ENCODE results near the gene ABHD16B.

Gene ABHD16B

GRCh38 chr20:63822276-63822696 is 39.0 kb upstream of the ABHD16B start:
- Histone ChIP-seq H3K27me3 (replicated peaks) (no peaks in the 10 kb centered on the region), H3K27ac (no peak overlapping the region), H3K4me3 (ENCODE audit: low read depth, low read length) (no peak overlapping the region), H3K36me3 (replicated peaks) (no peaks in the 10 kb centered on the region)
- in situ Hi-C loops (cut with HindIII; ENCODE audit: low pct_ligation_motif_present, low sequenced_read_pairs), result no loop called here
- no peak for DNase-seq
- TF ChIP-seq CTCF (IDR thresholded peaks at IDR 0.05; ENCODE audit: low read depth, low read length, missing control alignments), result no peak

- no peak for TF ChIP-seq CTCF (IDR thresholded peaks at IDR 0.05; ENCODE audit: low read depth, low read length, missing control alignments)
- Histone ChIP-seq H3K36me3 (replicated peaks) (no peaks in the 10 kb centered on the region), H3K27me3 (replicated peaks) (peaks cover 1% of the 10 kb centered on the region), H3K27ac (no peak overlapping the region), H3K4me3 (ENCODE audit: low read depth, low read length) (no peak overlapping the region)
- in situ Hi-C loops (cut with HindIII; ENCODE audit: low pct_ligation_motif_present, low sequenced_read_pairs), result no loop called here
- DNase-seq, result no peak
Observed at GRCh38 chr20:63823691-63824311, 37.5 kb upstream of the ABHD16B start.

- Histone ChIP-seq H3K27me3 (replicated peaks) (peaks cover 4% of the 10 kb centered on the region), H3K27ac (no peak overlapping the region), H3K36me3 (replicated peaks) (no peaks in the 10 kb centered on the region), H3K4me3 (ENCODE audit: low read depth, low read length) (no peak overlapping the region)
- TF ChIP-seq CTCF (IDR thresholded peaks at IDR 0.05; ENCODE audit: low read depth, low read length, missing control alignments), result no peak
- in situ Hi-C loops (cut with HindIII; ENCODE audit: low pct_ligation_motif_present, low sequenced_read_pairs), result no loop called here
- no peak for DNase-seq
Observed at GRCh38 chr20:63825331-63826118, 35.8 kb upstream of the ABHD16B start.

- TF ChIP-seq CTCF (IDR thresholded peaks at IDR 0.05; ENCODE audit: low read depth, low read length, missing control alignments), result no peak
- Histone ChIP-seq H3K27me3 (replicated peaks) (peaks cover 4% of the 10 kb centered on the region), H3K27ac (no peak overlapping the region), H3K4me3 (ENCODE audit: low read depth, low read length) (no peak overlapping the region), H3K36me3 (replicated peaks) (no peaks in the 10 kb centered on the region)
- no peak for DNase-seq
- in situ Hi-C loops (cut with HindIII; ENCODE audit: low pct_ligation_motif_present, low sequenced_read_pairs), result no loop called here
Observed at GRCh38 chr20:63826753-63827152, 34.5 kb upstream of the ABHD16B start.

- in situ Hi-C loops (cut with HindIII; ENCODE audit: low pct_ligation_motif_present, low sequenced_read_pairs), result no loop called here
- no peak overlapping the region for H3K4me3 ChIP-seq (ENCODE audit: low read depth, low read length)
Observed at GRCh38 chr20:63828124-63828523, 33.2 kb upstream of the ABHD16B start.

More at GRCh38 chr20:63828124-63828523, 33.2 kb upstream of the ABHD16B start:
- no peak for DNase-seq
- no peaks in the 10 kb centered on the region for H3K36me3 ChIP-seq (replicated peaks)
- TF ChIP-seq CTCF (IDR thresholded peaks at IDR 0.05; ENCODE audit: low read depth, low read length, missing control alignments), result no peak
- H3K27ac ChIP-seq, result no peak overlapping the region
- peaks cover 4% of the 10 kb centered on the region for H3K27me3 ChIP-seq (replicated peaks)
